ENCODE results near the gene DUSP7. TPM values are rescaled to one million over a fixed set of nuclear protein-coding genes. Genes with fewer than 3 reads are reported as not detected.

Gene DUSP7, protein sequence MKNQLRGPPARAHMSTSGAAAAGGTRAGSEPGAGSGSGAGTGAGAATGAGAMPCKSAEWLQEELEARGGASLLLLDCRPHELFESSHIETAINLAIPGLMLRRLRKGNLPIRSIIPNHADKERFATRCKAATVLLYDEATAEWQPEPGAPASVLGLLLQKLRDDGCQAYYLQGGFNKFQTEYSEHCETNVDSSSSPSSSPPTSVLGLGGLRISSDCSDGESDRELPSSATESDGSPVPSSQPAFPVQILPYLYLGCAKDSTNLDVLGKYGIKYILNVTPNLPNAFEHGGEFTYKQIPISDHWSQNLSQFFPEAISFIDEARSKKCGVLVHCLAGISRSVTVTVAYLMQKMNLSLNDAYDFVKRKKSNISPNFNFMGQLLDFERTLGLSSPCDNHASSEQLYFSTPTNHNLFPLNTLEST
- total RNA-seq (1 to 10 TPM; 4.8 to 5.2 TPM), total RNA-seq (4.1 to 77.6 (median 26.7) reads per million in 172 experiments)
- polyA plus RNA-seq (2013, experiment 1 of 2): 29.0 TPM
- polyA plus RNA-seq (2013, experiment 2 of 2): 23.3 TPM

DNA sequence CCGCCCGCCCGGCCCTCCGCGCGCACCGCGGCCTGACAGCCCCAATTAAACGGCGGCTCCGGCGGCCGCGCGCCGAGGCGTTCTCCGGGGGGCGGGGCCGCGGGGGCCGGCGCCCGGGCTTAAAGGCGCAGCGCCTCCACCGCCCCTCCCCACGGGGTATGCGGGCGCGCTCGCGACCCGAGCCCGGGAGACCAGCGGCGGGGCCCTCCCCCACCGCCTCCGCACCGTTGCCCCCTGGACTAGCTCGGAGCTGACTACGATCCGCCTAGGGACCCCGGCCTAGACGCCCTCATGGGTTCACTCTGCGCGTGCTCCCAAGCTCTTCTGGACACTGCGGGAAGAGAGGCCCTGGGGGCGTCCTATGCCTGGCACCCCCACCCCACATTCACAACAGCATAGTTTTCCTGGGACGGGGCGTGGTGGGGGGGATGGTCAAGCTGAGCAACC is at the start of gene DUSP7:
Gene DUSP7 (minus strand): TSS at position 51 of the 447 bp plus-strand sequence. CDS start 205 bp downstream, outside the sequence.
- Mint-ChIP-seq H3K4me1 (ENCODE audit: low read depth) (peaks cover 44% of the 10 kb centered on the region), H3K36me3 (ENCODE audit: low read depth) (peaks cover 38% of the 10 kb centered on the region), H3K9me3 (no peaks in the 10 kb centered on the region), H3K27ac (peak within 1 kb of the TSS; percentile 98), H3K27me3 (no peaks in the 10 kb centered on the region), H3K4me3 (peak within 1 kb of the TSS; percentile 94)
- H3K4me1 ChIP-seq (ENCODE audit: insufficient read depth, low read length): peaks cover 51% of the 10 kb centered on the region
- ATAC-seq (ENCODE audit: poor library complexity) (peak; percentile 19), DNase-seq (peak; percentile 41 to 88 (median 64))
- H3K27me3 ChIP-seq (ENCODE audit: control insufficient read depth in 1 of 2, insufficient read depth in 2 of 2, low read length in 2 of 2): no peaks in the 10 kb centered on the region
- peak within 1 kb of the TSS; percentile 76 to 88 for H3K27ac ChIP-seq (ENCODE audit: low read depth in 1 of 2, low read length in 2 of 2)
- H3K36me3 ChIP-seq (ENCODE audit: insufficient read depth, low read length): peaks cover 5% of the 10 kb centered on the region
- intact Hi-C loops (cut with DNase I, micrococcal nuclease): loop anchor here (2.0 to 5.0 kb wide), 5 partner anchors 60 to 481 kb away; partner anchors contain the start of genes ALAS1 (in 1 of the 2), PARP3 (in 1 of the 2), TEX264 (in 1 of the 2) and UQCC5 (in 1 of the 2)
- TF ChIP-seq, protein P1, sequence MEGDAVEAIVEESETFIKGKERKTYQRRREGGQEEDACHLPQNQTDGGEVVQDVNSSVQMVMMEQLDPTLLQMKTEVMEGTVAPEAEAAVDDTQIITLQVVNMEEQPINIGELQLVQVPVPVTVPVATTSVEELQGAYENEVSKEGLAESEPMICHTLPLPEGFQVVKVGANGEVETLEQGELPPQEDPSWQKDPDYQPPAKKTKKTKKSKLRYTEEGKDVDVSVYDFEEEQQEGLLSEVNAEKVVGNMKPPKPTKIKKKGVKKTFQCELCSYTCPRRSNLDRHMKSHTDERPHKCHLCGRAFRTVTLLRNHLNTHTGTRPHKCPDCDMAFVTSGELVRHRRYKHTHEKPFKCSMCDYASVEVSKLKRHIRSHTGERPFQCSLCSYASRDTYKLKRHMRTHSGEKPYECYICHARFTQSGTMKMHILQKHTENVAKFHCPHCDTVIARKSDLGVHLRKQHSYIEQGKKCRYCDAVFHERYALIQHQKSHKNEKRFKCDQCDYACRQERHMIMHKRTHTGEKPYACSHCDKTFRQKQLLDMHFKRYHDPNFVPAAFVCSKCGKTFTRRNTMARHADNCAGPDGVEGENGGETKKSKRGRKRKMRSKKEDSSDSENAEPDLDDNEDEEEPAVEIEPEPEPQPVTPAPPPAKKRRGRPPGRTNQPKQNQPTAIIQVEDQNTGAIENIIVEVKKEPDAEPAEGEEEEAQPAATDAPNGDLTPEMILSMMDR (IDR thresholded peaks at IDR 0.05): no peak
- CTCF ChIA-PET: interaction anchor here (0.9 to 2.1 kb wide), 12 partner anchors 54 to 115 kb away, joined by 3 to 16 read pairs (median 5); partner anchors contain the start of genes ABHD14B, ACY1, PARP3 and POC1A
- H3K4me3 ChIP-seq (ENCODE audit: low read length): peak within 1 kb of the TSS; percentile 97
- POLR2A ChIA-PET: interaction anchor here (0.8 to 3.4 kb wide), 25 partner anchors 10 to 1719 kb away, joined by 3 to 35 read pairs (median 4); partner anchors contain the start of genes ABHD14A, ABHD14B, ACY1 and ALAS1
- no peaks in the 10 kb centered on the region for H3K9me3 ChIP-seq (ENCODE audit: control insufficient read depth in 1 of 2, insufficient read depth in 1 of 2, low read length in 2 of 2)

DNA sequence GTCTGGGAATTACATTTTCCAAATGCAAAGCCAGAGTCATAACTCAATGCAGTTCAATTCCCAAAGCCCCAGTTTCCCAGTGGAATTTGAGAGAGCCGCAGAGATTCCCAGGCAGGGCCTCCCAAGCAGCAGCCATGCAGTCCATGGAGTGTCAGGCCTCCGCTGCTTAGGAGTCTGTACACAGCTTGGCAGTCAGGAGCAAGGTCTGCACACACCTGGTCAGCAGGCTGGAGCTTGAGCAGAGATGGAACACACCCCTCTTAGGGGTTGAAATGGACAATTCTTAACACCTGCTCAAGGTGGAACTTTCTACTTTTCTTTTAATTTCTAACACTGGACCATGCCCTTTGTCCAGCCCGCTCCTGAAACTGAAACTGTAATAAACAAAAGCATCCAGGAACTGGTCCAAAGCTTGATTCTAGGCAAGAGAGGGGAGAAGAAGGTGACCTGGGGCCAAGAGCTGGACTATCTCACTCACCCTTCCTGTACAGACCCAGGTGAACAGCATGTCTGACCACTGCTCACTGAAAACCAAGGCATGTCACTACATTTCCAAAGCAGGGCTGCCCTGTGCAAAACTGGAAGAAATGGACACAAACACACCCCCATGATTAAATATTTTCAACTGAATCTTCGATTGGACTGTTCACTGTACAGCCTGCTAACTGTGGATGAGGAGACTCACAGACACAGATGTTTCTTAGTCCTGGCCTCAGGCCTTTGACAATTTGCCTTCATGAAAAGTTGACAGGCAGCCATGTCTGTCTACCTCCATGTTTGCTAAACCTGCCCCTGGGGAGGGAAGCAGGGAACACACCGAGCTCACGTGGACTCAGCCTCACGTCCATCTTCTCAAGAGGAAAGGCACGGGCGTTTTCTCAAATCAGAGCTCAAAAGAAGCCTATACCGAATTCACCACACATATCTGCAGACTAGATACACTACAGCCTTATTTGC is 48.6 kb upstream of the DUSP7 start:
- Mint-ChIP-seq H3K27me3 (no peaks in the 10 kb centered on the region), H3K4me1 (ENCODE audit: low read depth) (no peaks in the 10 kb centered on the region), H3K36me3 (ENCODE audit: low read depth) (peaks cover 3% of the 10 kb centered on the region), H3K4me3 (no peak overlapping the region), H3K9me3 (no peaks in the 10 kb centered on the region), H3K27ac (no peak overlapping the region)
- ATAC-seq (ENCODE audit: poor library complexity): no peak
- Histone ChIP-seq H3K27me3 (ENCODE audit: control insufficient read depth in 1 of 2, insufficient read depth in 2 of 2, low read length in 2 of 2) (no peaks in the 10 kb centered on the region), H3K36me3 (ENCODE audit: insufficient read depth, low read length) (no peaks in the 10 kb centered on the region), H3K4me3 (ENCODE audit: low read length) (no peak overlapping the region), H3K27ac (ENCODE audit: low read depth in 1 of 2, low read length in 2 of 2) (no peak overlapping the region), H3K4me1 (ENCODE audit: insufficient read depth, low read length) (no peaks in the 10 kb centered on the region), H3K9me3 (ENCODE audit: control insufficient read depth in 1 of 2, insufficient read depth in 1 of 2, low read length in 2 of 2) (no peaks in the 10 kb centered on the region)
- CTCF ChIA-PET: interaction anchor here (0.7 kb wide), 1 partner anchor 16 kb away, joined by 3 read pairs; no protein-coding TSS in a partner anchor
- DNase-seq: no peak
- TF ChIP-seq, protein P1 (IDR thresholded peaks at IDR 0.05): no peak
- POLR2A ChIA-PET: no interaction called here
- intact Hi-C loops (cut with DNase I, micrococcal nuclease): no loop called here

DNA sequence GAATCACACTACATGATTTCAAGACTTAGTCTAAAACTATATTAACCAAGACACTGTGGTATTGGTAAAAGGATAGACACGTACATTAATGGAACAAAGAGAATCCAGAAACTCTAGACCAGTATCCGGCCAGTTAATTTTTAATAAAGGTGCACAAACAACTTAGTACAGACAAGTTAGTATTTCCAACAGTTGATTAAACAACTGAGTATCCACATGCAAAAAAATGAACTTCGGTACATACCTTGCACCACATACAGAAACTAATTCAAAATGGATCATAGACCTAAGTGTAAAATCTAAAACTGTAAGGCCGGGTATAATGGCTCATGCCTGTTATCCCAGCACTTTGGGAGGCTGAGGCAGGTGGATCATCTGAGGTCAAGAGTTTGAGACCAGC is 46.6 kb upstream of the DUSP7 start:
- Mint-ChIP-seq H3K9me3 (no peaks in the 10 kb centered on the region), H3K27me3 (no peaks in the 10 kb centered on the region), H3K36me3 (ENCODE audit: low read depth) (peaks cover 3% of the 10 kb centered on the region), H3K4me1 (ENCODE audit: low read depth) (no peaks in the 10 kb centered on the region), H3K27ac (no peak overlapping the region), H3K4me3 (no peak overlapping the region)
- ATAC-seq (ENCODE audit: poor library complexity): no peak
- TF ChIP-seq, protein P1 (IDR thresholded peaks at IDR 0.05): no peak
- H3K4me1 ChIP-seq (ENCODE audit: insufficient read depth, low read length): no peaks in the 10 kb centered on the region
- DNase-seq: no peak
- H3K27ac ChIP-seq (ENCODE audit: low read depth in 1 of 2, low read length in 2 of 2): no peak overlapping the region
- intact Hi-C loops (cut with DNase I, micrococcal nuclease): no loop called here
- H3K4me3 ChIP-seq (ENCODE audit: low read length): no peak overlapping the region
- H3K36me3 ChIP-seq (ENCODE audit: insufficient read depth, low read length): no peaks in the 10 kb centered on the region
- H3K27me3 ChIP-seq (ENCODE audit: control insufficient read depth in 1 of 2, insufficient read depth in 2 of 2, low read length in 2 of 2): no peaks in the 10 kb centered on the region
- CTCF ChIA-PET: no interaction called here
- no peaks in the 10 kb centered on the region for H3K9me3 ChIP-seq (ENCODE audit: control insufficient read depth in 1 of 2, insufficient read depth in 1 of 2, low read length in 2 of 2)
- POLR2A ChIA-PET: no interaction called here
